Right cardiac atrium (tissue), 5 donors: Measurements from ENCODE around the gene FARP2. TPM values are rescaled to one million over a fixed set of nuclear protein-coding genes. Genes with fewer than 3 reads are reported as not detected.

Experiments
- ATAC-seq, 2 donors: fragments of 200-7000 bp; cut with Tn5 transposase; one replicate each; pipeline versions ENCODE4 v1.8.0 to v1.9.1; 2020; ENCODE audit warnings: moderate library complexity in 2 of 2, mild to moderate bottlenecking in 1 of 2
- DNase-seq, 3 donors: peaks; one replicate each; pipeline ENCODE4 v3.0.0-alpha.2; 2020
- H3K27ac ChIP-seq: one replicate; pipeline ENCODE4 v1.5.1; 2013; ENCODE audit warnings: mild to moderate bottlenecking, low read length, control low read depth, moderate library complexity
- H3K27me3 ChIP-seq: one replicate; pipeline ENCODE4 v1.6.1; 2013; ENCODE audit not compliant: control insufficient read depth, insufficient read depth
- H3K4me1 ChIP-seq: one replicate; pipeline ENCODE4 v1.6.1; 2013; ENCODE audit warnings: low read length; ENCODE audit not compliant: control insufficient read depth, insufficient read depth
- H3K4me3 ChIP-seq: one replicate; pipeline ENCODE4 v1.5.1; 2013; ENCODE audit warnings: low read length, control low read depth
- H3K9me3 ChIP-seq: one replicate; pipeline ENCODE4 v1.6.1; 2013; ENCODE audit warnings: low read length; ENCODE audit not compliant: control insufficient read depth
- WGBS: extraction: QIAGEN DNeasy Blood & Tissue Kit; methylation state at CpG from one replicate; pipeline ENCODE4 v1.1.7; 2013; 5-methylcytosine and 5-hydroxymethylcytosine counted together
- intact Hi-C, 4 donors: fragments of 100-400 bp; cut with DNase I; formaldehyde crosslinking; loops; one replicate each; pipeline versions ENCODE4 v1.11.0 to v1.14.0; 2022 to 2023
- polyA plus RNA-seq: library from polyadenylated mRNA; stranded (reverse); fragments of 200-250 nt; gene quantifications from one replicate; pipeline ENCODE4 v1.2.3, GENCODE V29; 2013
- total RNA-seq, 4 donors: library from RNA; stranded (reverse); fragmentation: NEBNext Ultra II Directional; extraction: Animal tissue kit (Norgen Biotek cat#: 25700); gene quantifications; one replicate each; pipeline ENCODE4 v1.2.1, GENCODE V29; 2021
- donor health status: healthy with polysubstance abuse.
- donor health status: DM: no; HTN: yes; CAD: no.
- donor health status: DM: no; HTN: no; CAD: no.
- donor health status: DM: no; HTN: yes; CAD: no; lungs with severe emphysema.
- donor health status: DM: yes; HTN: yes; CAD: no.

The FARP2 gene
- total and polyA plus RNA-seq, 5 donors = 6.1 to 28.4 (median 24.1) TPM

- DNase-seq (no peak), ATAC-seq (no peak)
- no peaks in the 10 kb centered on the region for H3K27me3 ChIP-seq
- intact Hi-C loops = loop anchor here in 1 of 4 donors (10.0 kb wide), 1 partner anchor 60 kb away; no protein-coding TSS in a partner anchor
- no peaks in the 10 kb centered on the region for H3K9me3 ChIP-seq
- H3K27ac ChIP-seq = no peak overlapping the region
- WGBS = 97% methylated on average over 1 of the region's 1 CpG
- peaks cover 5% of the 10 kb centered on the region for H3K4me1 ChIP-seq
- no peak overlapping the region for H3K4me3 ChIP-seq
Measured at GRCh38 chr2:241325257-241325656, 30.8 kb upstream of the FARP2 start.

- H3K4me1 ChIP-seq = no peaks in the 10 kb centered on the region
- intact Hi-C loops = loop anchor here in 2 of 4 donors (10.0 kb wide), 2 partner anchors 65 to 105 kb away; no protein-coding TSS in a partner anchor
- no peaks in the 10 kb centered on the region for H3K9me3 ChIP-seq
- no peaks in the 10 kb centered on the region for H3K27me3 ChIP-seq
- no peak overlapping the region for H3K27ac ChIP-seq
- no peak overlapping the region for H3K4me3 ChIP-seq
- ATAC-seq (no peak), DNase-seq (no peak)
- 92% methylated on average over 11 of the region's 11 CpGs for WGBS
Measured at GRCh38 chr2:241329669-241330615, 26.1 kb upstream of the FARP2 start.

- Histone ChIP-seq H3K4me3 (no peak overlapping the region), H3K27ac (no peak overlapping the region), H3K4me1 (no peaks in the 10 kb centered on the region), H3K9me3 (no peaks in the 10 kb centered on the region), H3K27me3 (no peaks in the 10 kb centered on the region)
- WGBS = 83% methylated on average over 4 of the region's 4 CpGs
- DNase-seq (no peak), ATAC-seq (no peak)
- intact Hi-C loops = loop anchor here in 1 of 4 donors (10.0 kb wide), 1 partner anchor 106 kb away; no protein-coding TSS in a partner anchor
Measured at GRCh38 chr2:241330616-241330981, 25.5 kb upstream of the FARP2 start.

- WGBS = 87% methylated on average over 2 of the region's 2 CpGs
- H3K27me3 ChIP-seq = no peaks in the 10 kb centered on the region
- H3K4me3 ChIP-seq = no peak overlapping the region
- no peaks in the 10 kb centered on the region for H3K9me3 ChIP-seq
- no peak overlapping the region for H3K27ac ChIP-seq
- H3K4me1 ChIP-seq = no peaks in the 10 kb centered on the region
- ATAC-seq (no peak), DNase-seq (no peak)
- intact Hi-C loops = loop anchor here in 1 of 4 donors (10.0 kb wide), 1 partner anchor 110 kb away; no protein-coding TSS in a partner anchor
Measured at GRCh38 chr2:241334813-241335212, 21.3 kb upstream of the FARP2 start.

DNA sequence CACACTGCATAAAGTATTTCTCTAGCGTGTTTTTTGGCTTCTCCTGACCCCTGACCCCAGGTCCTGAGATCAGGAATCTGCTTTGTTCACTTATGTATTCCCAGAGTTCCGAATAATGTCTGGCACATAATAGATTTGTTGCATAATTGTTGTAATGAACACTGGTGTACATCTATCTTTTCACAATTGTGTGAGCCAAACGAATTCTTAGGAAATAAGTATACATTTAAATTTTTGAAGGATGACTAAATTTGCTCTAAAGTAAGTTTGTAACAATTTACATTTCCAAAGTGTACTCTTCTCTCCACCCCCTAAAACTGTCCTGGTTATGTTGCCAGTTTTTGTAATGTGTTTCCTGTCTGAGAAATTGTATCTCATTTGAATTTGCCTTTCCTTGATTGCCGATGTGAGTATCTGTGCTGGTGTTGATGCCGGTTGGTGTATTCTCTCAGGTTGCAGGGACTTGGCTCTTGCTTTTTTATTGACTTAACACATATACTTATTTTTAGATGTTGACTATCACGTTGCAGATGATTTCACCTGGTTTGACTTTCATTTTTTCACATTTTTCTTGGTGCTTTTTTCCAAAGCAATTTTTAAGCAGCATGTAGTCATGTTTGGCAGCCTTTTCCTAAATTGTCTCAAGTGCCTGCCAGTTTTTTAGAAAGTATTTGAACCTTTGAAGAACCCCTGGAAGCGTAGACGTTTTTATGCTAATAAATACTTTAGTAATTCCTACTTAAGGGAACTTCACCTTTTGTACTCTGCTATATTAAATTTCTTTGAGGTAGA is 16.1 kb upstream of the FARP2 start:
- ATAC-seq = no peak

DNA sequence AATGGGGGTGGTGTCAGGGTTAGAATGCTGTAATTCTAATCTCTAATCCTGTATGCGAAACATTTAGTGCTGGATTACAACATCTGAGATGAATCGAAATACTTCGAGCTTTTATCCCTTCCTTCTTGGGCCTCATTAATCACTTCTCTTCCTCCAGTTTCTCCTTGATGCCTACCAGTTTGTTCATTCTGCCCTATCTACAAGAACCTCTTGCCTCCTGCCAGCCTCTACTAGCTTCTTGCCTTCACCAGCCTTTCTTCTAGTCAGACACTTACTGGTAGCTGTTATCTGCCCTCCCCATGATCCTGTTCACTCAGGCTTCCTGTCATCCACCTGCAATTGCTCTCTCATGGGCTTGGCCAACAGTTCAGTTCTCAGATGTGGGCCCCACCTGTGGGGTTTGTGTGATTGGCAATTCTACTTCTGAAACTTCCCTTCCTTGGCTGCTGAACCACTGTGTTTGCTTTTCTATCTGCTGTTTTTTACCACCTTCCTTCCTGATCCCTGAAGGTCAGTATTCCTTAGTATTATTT is 15.4 kb upstream of the FARP2 start:
- intact Hi-C loops = no loop called here
- Histone ChIP-seq H3K27ac (peak overlapping the region; percentile 28), H3K4me3 (no peak overlapping the region), H3K9me3 (no peaks in the 10 kb centered on the region), H3K4me1 (no peaks in the 10 kb centered on the region), H3K27me3 (no peaks in the 10 kb centered on the region)
- 63% methylated on average over 3 of the region's 3 CpGs for WGBS
- DNase-seq (no peak), ATAC-seq (peak in 1 of 2 donors; percentile 33)

More for the DNA sequence above, 16.1 kb upstream of the FARP2 start:
- Histone ChIP-seq H3K9me3 (no peaks in the 10 kb centered on the region), H3K4me1 (no peaks in the 10 kb centered on the region), H3K27ac (no peak overlapping the region), H3K27me3 (no peaks in the 10 kb centered on the region), H3K4me3 (no peak overlapping the region)
- 41% methylated on average over 8 of the region's 8 CpGs for WGBS
- no peak for DNase-seq
- intact Hi-C loops = loop anchor here in 1 of 4 donors (10.0 kb wide), 1 partner anchor 115 kb away; no protein-coding TSS in a partner anchor

- Histone ChIP-seq H3K4me3 (no peak overlapping the region), H3K27ac (no peak overlapping the region), H3K4me1 (no peaks in the 10 kb centered on the region), H3K9me3 (no peaks in the 10 kb centered on the region), H3K27me3 (no peaks in the 10 kb centered on the region)
- ATAC-seq (no peak), DNase-seq (no peak)
- 88% methylated on average over 9 of the region's 9 CpGs for WGBS
- intact Hi-C loops = no loop called here
Measured at GRCh38 chr2:241344925-241345651, 11.0 kb upstream of the FARP2 start.

- H3K27ac ChIP-seq = no peak overlapping the region
- intact Hi-C loops = no loop called here
- ATAC-seq (no peak), DNase-seq (no peak)
- no peaks in the 10 kb centered on the region for H3K9me3 ChIP-seq
- 94% methylated on average over 8 of the region's 8 CpGs for WGBS
- H3K4me3 ChIP-seq = no peak overlapping the region
- H3K4me1 ChIP-seq = no peaks in the 10 kb centered on the region
- no peaks in the 10 kb centered on the region for H3K27me3 ChIP-seq
Measured at GRCh38 chr2:241349941-241350340, 6.1 kb upstream of the FARP2 start.

GRCh38 chr2:241350530-241350877 is 5.6 kb upstream of the FARP2 start:
- H3K4me1 ChIP-seq = no peaks in the 10 kb centered on the region
- WGBS = 74% methylated on average over 2 of the region's 2 CpGs

GRCh38 chr2:241350878-241351639 is 5.0 kb upstream of the FARP2 start:
- intact Hi-C loops = no loop called here
- Histone ChIP-seq H3K27ac (no peak overlapping the region), H3K4me1 (no peaks in the 10 kb centered on the region), H3K27me3 (no peaks in the 10 kb centered on the region), H3K4me3 (no peak overlapping the region), H3K9me3 (no peaks in the 10 kb centered on the region)
- WGBS = 83% methylated on average over 9 of the region's 9 CpGs
- ATAC-seq (no peak), DNase-seq (no peak)

More at GRCh38 chr2:241350530-241350877, 5.6 kb upstream of the FARP2 start:
- intact Hi-C loops = no loop called here
- Histone ChIP-seq H3K27ac (no peak overlapping the region), H3K4me3 (no peak overlapping the region), H3K27me3 (no peaks in the 10 kb centered on the region), H3K9me3 (no peaks in the 10 kb centered on the region)
- DNase-seq (no peak), ATAC-seq (no peak)
